Kidney (tissue), 14 donors: ENCODE results near the gene SERPINA3. TPM values are rescaled to one million over a fixed set of nuclear protein-coding genes. Genes with fewer than 3 reads are reported as not detected.

Experiments used
- DNase-seq, 5 donors: peaks; one replicate each; pipeline ENCODE4 v3.0.0-alpha.2; 2013 to 2020
- FAIRE-seq: peaks from 2 replicates; lab custom pipeline; 2012; peaks lifted over from hg19 to GRCh38; lab: Jason Lieb, UNC
- H3K27ac ChIP-seq, 2 donors: one replicate each; pipeline ENCODE4 v1.7.0; 2013; ENCODE audit warnings: low read depth in 2 of 2, low read length in 2 of 2, inconsistent platforms in 1 of 2
- H3K27me3 ChIP-seq: one replicate; pipeline ENCODE4 v1.7.1; 2013; ENCODE audit warnings: low read length, inconsistent platforms; ENCODE audit not compliant: control insufficient read depth, insufficient read depth
- H3K36me3 ChIP-seq, 3 donors: one replicate each; pipeline versions ENCODE4 v1.7.0 to v1.7.1; 2013; ENCODE audit warnings: low read length in 3 of 3, control low read depth in 1 of 3, inconsistent platforms in 1 of 3; ENCODE audit not compliant: insufficient read depth in 3 of 3, control insufficient read depth in 2 of 3
- H3K4me1 ChIP-seq, 3 donors: one replicate each; pipeline versions ENCODE4 v1.7.0 to v1.7.1; 2013; ENCODE audit warnings: low read length in 3 of 3, inconsistent platforms in 1 of 3, low read depth in 1 of 3; ENCODE audit not compliant: control insufficient read depth in 2 of 3, insufficient read depth in 2 of 3
- H3K4me3 ChIP-seq, 3 donors: one replicate each; pipeline versions ENCODE4 v1.7.0 to v1.8.1; 2013; ENCODE audit warnings: low read length in 3 of 3, control low read depth in 1 of 3, inconsistent platforms in 1 of 3
- H3K9ac ChIP-seq, 3 donors: one replicate each; pipeline versions ENCODE4 v1.7.0 to v1.7.1; 2013; ENCODE audit warnings: low read length in 3 of 3, control low read depth in 1 of 3, inconsistent platforms in 1 of 3
- H3K9me3 ChIP-seq, 3 donors: one replicate each; pipeline versions ENCODE4 v1.7.0 to v1.7.1; 2013; ENCODE audit warnings: low read length in 3 of 3, control low read depth in 1 of 3, inconsistent platforms in 1 of 3; ENCODE audit not compliant: control insufficient read depth in 2 of 3, insufficient read depth in 1 of 3
- intact Hi-C: fragments of 100-400 bp; cut with DNase I; formaldehyde crosslinking; loops from one replicate; pipeline ENCODE4 v1.11.1; 2022
- polyA plus RNA-seq: library from polyadenylated mRNA; stranded (reverse); fragments of 350-450 nt; fragmentation: Illumina TruSeq; extraction: RNeasy Lipid Tissue Mini Kit (QIAGEN cat#74804); gene quantifications from one replicate; pipeline ENCODE4 v1.2.3, GENCODE V29; 2014; ENCODE audit warnings: low read depth, low replicate concordance; ENCODE audit not compliant: insufficient read depth
- total RNA-seq: library from RNA; stranded (reverse); fragmentation: NEBNext Ultra II Directional; extraction: Animal tissue kit (Norgen Biotek cat#: 25700); gene quantifications from one replicate; pipeline ENCODE4 v1.2.1, GENCODE V29; 2021
- TF ChIP-seq, protein P1 (sequence below): IDR thresholded peaks from 3 replicates; pipeline ENCODE4 v1.5.1; 2012; ENCODE audit warnings: mild to moderate bottlenecking, moderate library complexity, borderline replicate concordance; ENCODE audit not compliant: insufficient read depth; ENCODE audit errors: extremely low read depth
- donor health status: control.
- donor health status: control.
- donor health status: control.
- donor health status: control.
- donor health status: control.
- donor health status: DM: yes; HTN: yes; CAD: no.
- donor health status: Normal renal cell carcinoma (clear cell type).

SERPINA3 gene
- total and polyA plus RNA-seq, 2 donors from 2014 or later = 786 to 1,762 TPM

DNA sequence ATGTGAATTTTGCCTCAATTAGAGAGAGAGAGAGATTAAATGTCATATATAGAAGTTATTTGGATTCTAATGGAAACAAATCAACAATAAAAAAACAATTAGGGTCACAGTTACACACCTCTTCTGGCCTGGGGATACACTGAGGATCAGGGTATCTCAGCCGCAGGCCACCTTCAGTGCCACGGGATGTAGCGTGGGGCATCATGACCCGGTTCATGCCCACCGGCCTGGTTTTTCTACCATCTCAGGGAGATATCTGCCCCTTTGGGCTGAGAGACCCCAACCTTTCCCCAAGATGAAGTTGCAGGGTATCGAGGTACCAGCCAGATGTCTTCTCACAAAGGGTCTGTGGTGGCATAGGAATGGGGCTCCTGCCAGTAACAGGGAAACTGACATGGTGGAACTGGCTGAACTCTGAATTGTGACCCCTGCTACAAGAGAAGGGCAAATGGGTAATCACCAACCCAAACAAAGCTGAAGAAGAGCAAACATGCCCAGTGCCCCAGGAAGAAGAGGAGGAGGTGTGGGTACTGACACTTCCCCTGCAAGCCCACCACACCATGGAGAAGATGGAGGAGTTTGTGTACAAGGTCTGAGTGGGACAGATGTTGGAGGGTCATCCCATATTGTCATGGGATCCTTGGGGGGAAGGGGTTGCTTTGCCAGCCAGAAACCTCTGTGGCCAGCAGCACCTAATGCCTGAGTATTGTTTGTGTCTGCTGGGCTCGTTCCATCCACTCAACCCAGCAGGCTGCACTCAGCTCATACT lies 19.5 kb downstream of the SERPINA3 start:
- no peaks in the 10 kb centered on the region for H3K9me3 ChIP-seq
- no peak overlapping the region for H3K4me3 ChIP-seq
- no peaks in the 10 kb centered on the region for H3K36me3 ChIP-seq
- no peaks in the 10 kb centered on the region for H3K27me3 ChIP-seq
- intact Hi-C loops = no loop called here
- no peak overlapping the region for H3K27ac ChIP-seq
- no peak for FAIRE-seq
- peaks cover 0 to 2% (median 0%) of the 10 kb centered on the region in 3 donors for H3K4me1 ChIP-seq
- TF ChIP-seq, protein P1, sequence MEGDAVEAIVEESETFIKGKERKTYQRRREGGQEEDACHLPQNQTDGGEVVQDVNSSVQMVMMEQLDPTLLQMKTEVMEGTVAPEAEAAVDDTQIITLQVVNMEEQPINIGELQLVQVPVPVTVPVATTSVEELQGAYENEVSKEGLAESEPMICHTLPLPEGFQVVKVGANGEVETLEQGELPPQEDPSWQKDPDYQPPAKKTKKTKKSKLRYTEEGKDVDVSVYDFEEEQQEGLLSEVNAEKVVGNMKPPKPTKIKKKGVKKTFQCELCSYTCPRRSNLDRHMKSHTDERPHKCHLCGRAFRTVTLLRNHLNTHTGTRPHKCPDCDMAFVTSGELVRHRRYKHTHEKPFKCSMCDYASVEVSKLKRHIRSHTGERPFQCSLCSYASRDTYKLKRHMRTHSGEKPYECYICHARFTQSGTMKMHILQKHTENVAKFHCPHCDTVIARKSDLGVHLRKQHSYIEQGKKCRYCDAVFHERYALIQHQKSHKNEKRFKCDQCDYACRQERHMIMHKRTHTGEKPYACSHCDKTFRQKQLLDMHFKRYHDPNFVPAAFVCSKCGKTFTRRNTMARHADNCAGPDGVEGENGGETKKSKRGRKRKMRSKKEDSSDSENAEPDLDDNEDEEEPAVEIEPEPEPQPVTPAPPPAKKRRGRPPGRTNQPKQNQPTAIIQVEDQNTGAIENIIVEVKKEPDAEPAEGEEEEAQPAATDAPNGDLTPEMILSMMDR = no peak
- no peak overlapping the region for H3K9ac ChIP-seq
- DNase-seq = no peak

DNA sequence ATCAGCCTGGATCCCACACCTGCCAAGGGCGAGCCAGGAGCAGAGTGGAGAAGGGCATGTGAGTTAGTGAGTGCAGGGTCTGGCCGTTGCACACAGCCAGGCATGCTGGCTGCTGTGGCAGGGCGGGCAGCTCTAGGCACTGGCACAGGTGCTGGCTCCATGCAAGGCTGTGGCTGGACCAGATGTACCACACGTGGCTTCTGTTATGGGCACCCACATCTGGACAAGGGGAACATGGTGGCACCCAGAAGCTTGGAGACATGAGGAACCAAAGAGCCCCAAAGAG lies 20.1 kb downstream of the SERPINA3 start:
- TF ChIP-seq, protein P1 = no peak
- FAIRE-seq (no peak), DNase-seq (no peak)
- no peaks in the 10 kb centered on the region for H3K27me3 ChIP-seq
- intact Hi-C loops = no loop called here
- H3K9me3 ChIP-seq = no peaks in the 10 kb centered on the region
- no peak overlapping the region for H3K4me3 ChIP-seq
- no peak overlapping the region for H3K27ac ChIP-seq
- no peaks in the 10 kb centered on the region for H3K36me3 ChIP-seq
- H3K4me1 ChIP-seq = peaks cover 0 to 3% (median 0%) of the 10 kb centered on the region in 3 donors
- no peak overlapping the region for H3K9ac ChIP-seq

DNA sequence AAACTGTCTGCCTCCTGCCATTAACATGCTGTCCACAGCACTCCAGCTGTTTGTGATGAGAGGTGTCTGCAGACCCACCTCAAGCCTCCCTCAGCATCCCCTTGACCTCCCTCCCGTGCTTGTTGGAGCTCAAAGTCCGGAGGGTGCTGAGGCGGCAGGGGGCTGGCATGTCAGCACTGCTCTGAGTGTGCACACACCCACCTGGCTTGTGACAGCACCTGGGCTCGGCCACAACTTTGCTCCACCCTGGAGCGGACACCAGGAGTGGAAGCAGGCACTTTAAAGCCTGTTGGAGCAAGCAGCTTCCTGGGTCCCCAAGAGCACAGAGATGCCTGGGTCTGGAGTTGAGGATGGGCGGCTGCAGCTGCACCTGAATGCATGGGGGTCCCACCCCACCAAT lies 20.9 kb downstream of the SERPINA3 start:
- intact Hi-C loops = no loop called here
- Histone ChIP-seq H3K4me3 (no peak overlapping the region), H3K36me3 (no peaks in the 10 kb centered on the region), H3K9me3 (no peaks in the 10 kb centered on the region), H3K27ac (no peak overlapping the region), H3K4me1 (peaks cover 0 to 3% (median 0%) of the 10 kb centered on the region in 3 donors), H3K9ac (no peak overlapping the region), H3K27me3 (no peaks in the 10 kb centered on the region)
- TF ChIP-seq, protein P1 = no peak
- FAIRE-seq (no peak), DNase-seq (no peak)
